Astrocyte (in vitro differentiated cells and primary cell): ENCODE results near the gene C1orf35. TPM values are rescaled to one million over a fixed set of nuclear protein-coding genes. Genes with fewer than 3 reads are reported as not detected.

Source experiments
- DNase-seq: peaks from one replicate; pipeline ENCODE4 v3.0.0-alpha.2; 2010; ENCODE audit warnings: low read depth
- FAIRE-seq: peaks from 2 replicates; lab custom pipeline; 2011; peaks lifted over from hg19 to GRCh38; lab: Jason Lieb, UNC
- H2AFZ ChIP-seq: 2 replicates; pipeline ENCODE4 v1.6.0; 2012; ENCODE audit warnings: low read depth, low read length, inconsistent platforms
- H3K27ac ChIP-seq: 2 replicates; pipeline ENCODE4 v1.5.1; 2011; ENCODE audit warnings: low read depth, low read length, inconsistent platforms
- H3K27me3 ChIP-seq: 2 replicates; pipeline ENCODE4 v1.6.0; 2011; ENCODE audit warnings: low read length, inconsistent platforms; ENCODE audit not compliant: insufficient read depth
- H3K36me3 ChIP-seq: 2 replicates; pipeline ENCODE4 v1.5.1; 2011; ENCODE audit warnings: low read length, inconsistent platforms; ENCODE audit not compliant: insufficient read depth
- H3K4me1 ChIP-seq: 2 replicates; pipeline ENCODE4 v1.5.1; 2011; ENCODE audit warnings: low read length, inconsistent platforms; ENCODE audit not compliant: insufficient read depth
- H3K4me2 ChIP-seq: 2 replicates; pipeline ENCODE4 v1.6.0; 2012; ENCODE audit warnings: low read length, inconsistent platforms
- H3K4me3 ChIP-seq: 2 replicates; pipeline ENCODE4 v1.5.1; 2011; ENCODE audit warnings: low read depth, mild to moderate bottlenecking, low read length, inconsistent platforms; ENCODE audit not compliant: insufficient read depth
- H3K79me2 ChIP-seq: 2 replicates; pipeline ENCODE4 v1.6.0; 2012; ENCODE audit warnings: mild to moderate bottlenecking, low read length, inconsistent platforms; ENCODE audit not compliant: insufficient read depth
- H3K9ac ChIP-seq: 2 replicates; pipeline ENCODE4 v1.6.0; 2012; ENCODE audit warnings: mild to moderate bottlenecking, low read length, inconsistent platforms
- H3K9me3 ChIP-seq: 2 replicates; pipeline ENCODE4 v1.5.1; 2012; ENCODE audit warnings: low read depth, mild to moderate bottlenecking, low read length, inconsistent platforms; ENCODE audit not compliant: insufficient read depth
- H4K20me1 ChIP-seq: 2 replicates; pipeline ENCODE4 v1.6.0; 2012; ENCODE audit warnings: low read length, inconsistent platforms; ENCODE audit not compliant: insufficient read depth
- H3K27ac Mint-ChIP-seq: one replicate; pipeline ENCODE4 v1.8.0; 2021; ENCODE audit warnings: mild to moderate bottlenecking, mixed read lengths; ENCODE audit not compliant: unreplicated experiment
- H3K27me3 Mint-ChIP-seq: one replicate; pipeline ENCODE4 v1.8.0; 2021; ENCODE audit warnings: low read depth, mixed read lengths; ENCODE audit not compliant: unreplicated experiment
- H3K36me3 Mint-ChIP-seq: one replicate; pipeline ENCODE4 v1.8.0; 2021; ENCODE audit warnings: low read depth, mixed read lengths; ENCODE audit not compliant: unreplicated experiment
- H3K4me1 Mint-ChIP-seq: one replicate; pipeline ENCODE4 v1.8.0; 2021; ENCODE audit warnings: low read depth, mixed read lengths; ENCODE audit not compliant: unreplicated experiment
- H3K4me3 Mint-ChIP-seq: one replicate; pipeline ENCODE4 v1.8.0; 2021; ENCODE audit warnings: mild to moderate bottlenecking, moderate library complexity, mixed read lengths; ENCODE audit not compliant: unreplicated experiment
- H3K9me3 Mint-ChIP-seq: one replicate; pipeline ENCODE4 v1.8.0; 2021; ENCODE audit warnings: mild to moderate bottlenecking, mixed read lengths; ENCODE audit not compliant: unreplicated experiment
- EZH2 ChIP-seq: IDR thresholded peaks from 2 replicates; pipeline ENCODE4 v1.6.1; 2012; ENCODE audit warnings: mild to moderate bottlenecking, low read length, inconsistent platforms; ENCODE audit not compliant: insufficient read depth
- total RNA-seq: library from RNA; stranded (reverse); gene quantifications from 2 replicates; pipeline ENCODE4 v1.2.1, GENCODE V29; 2021
- TF ChIP-seq, protein P1 (sequence below): IDR thresholded peaks from 2 replicates; pipeline ENCODE4 v1.5.1; 2011; ENCODE audit warnings: low read depth, mild to moderate bottlenecking, inconsistent platforms, low read length, moderate library complexity; ENCODE audit not compliant: insufficient read depth

The C1orf35 gene
- total RNA-seq, 1 donor from 2014 or later: 21.8 TPM

DNA sequence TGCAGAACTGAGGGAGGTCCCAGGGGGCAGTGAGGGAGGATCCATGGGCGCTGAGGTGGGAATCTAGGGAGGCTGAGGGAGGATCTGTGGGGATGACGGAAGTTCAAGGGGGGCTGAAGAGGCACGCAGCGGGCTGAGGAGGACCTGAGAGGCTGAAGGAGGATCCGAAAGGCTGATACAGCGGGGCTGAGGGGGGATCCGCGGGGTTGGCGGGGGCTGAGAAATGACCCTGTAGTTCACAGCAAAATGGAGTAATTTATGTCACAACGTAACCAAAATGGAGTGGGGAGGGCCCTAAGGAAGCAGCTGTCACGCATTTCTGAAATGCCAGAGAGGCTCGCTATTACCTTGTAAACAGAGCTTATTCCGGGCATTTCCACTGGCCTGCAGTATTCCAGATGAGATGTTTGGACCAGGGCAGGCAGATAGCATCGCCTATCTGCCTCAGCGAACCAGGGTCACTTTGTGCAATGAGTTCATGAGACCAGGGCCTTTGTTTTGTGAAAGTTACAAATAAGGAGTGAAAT is 6.9 kb upstream of the C1orf35 start:
- Histone ChIP-seq H3K4me1 (peaks cover 10% of the 10 kb centered on the region), H3K36me3 (no peaks in the 10 kb centered on the region), H3K27ac (peak overlapping the region; percentile 67), H3K9ac (peak overlapping the region; percentile 95), H3K4me2 (peak overlapping the region; percentile 85), H4K20me1 (no peaks in the 10 kb centered on the region), H3K79me2 (peaks cover 23% of the 10 kb centered on the region), H3K27me3 (no peaks in the 10 kb centered on the region), H2AFZ (peak overlapping the region; percentile 97), H3K4me3 (peak overlapping the region; percentile 83), H3K9me3 (no peaks in the 10 kb centered on the region)
- H3K4me3 Mint-ChIP-seq: peak overlapping the region; percentile 90
- no peaks in the 10 kb centered on the region for H3K27me3 Mint-ChIP-seq
- no peak for FAIRE-seq
- peak; percentile 20 for DNase-seq
- peaks cover 4% of the 10 kb centered on the region for H3K36me3 Mint-ChIP-seq
- H3K4me1 Mint-ChIP-seq: peaks cover 4% of the 10 kb centered on the region
- TF ChIP-seq, protein P1, sequence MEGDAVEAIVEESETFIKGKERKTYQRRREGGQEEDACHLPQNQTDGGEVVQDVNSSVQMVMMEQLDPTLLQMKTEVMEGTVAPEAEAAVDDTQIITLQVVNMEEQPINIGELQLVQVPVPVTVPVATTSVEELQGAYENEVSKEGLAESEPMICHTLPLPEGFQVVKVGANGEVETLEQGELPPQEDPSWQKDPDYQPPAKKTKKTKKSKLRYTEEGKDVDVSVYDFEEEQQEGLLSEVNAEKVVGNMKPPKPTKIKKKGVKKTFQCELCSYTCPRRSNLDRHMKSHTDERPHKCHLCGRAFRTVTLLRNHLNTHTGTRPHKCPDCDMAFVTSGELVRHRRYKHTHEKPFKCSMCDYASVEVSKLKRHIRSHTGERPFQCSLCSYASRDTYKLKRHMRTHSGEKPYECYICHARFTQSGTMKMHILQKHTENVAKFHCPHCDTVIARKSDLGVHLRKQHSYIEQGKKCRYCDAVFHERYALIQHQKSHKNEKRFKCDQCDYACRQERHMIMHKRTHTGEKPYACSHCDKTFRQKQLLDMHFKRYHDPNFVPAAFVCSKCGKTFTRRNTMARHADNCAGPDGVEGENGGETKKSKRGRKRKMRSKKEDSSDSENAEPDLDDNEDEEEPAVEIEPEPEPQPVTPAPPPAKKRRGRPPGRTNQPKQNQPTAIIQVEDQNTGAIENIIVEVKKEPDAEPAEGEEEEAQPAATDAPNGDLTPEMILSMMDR: no peak
- TF ChIP-seq EZH2: no peak
- H3K9me3 Mint-ChIP-seq: no peaks in the 10 kb centered on the region
- H3K27ac Mint-ChIP-seq: peak overlapping the region; percentile 92

DNA sequence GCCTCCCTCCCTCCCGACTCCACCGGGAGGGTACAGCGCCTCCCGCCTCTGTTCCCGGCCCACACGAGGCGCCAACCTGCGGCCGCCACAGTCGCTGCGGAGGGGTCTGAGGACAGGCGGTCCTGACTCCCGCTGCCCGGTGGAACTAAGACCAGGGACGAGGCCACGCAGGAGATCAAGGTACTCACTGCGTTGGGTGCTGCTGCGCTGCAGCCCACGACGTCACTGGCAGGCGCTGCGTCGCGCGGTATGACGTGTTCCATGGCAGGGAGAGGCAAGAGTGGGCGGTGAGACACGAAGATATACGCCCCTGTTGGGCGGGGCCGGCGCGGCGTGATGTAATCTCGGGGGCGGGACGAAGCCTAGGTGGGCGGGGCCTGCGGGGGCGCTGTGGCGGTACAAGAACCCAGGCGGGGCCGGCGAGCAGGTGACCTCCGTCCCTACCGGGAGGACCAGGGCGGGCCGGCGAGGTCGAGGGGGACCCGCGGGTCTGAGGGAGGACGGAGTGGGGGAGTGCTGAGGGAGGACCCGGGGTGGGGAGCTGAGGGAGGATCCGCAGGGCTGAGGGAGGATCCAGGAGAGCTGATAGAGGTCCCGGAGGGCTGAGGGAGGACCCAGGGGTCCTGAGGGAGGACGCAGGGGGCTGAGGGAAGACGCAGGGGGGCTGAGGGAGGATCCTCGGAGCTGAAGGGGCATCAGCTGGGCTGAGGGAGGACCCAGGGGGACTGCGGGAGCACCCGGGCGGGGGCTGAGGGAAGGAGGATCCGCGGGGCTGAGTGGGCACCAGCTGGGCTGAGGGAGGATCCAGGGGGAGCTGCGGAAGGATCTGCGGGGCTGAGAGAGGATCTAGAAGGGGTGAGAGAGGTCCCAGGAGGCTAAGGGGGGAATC is 6.2 kb upstream of the C1orf35 start, which contains the start of gene MRPL55:
Gene MRPL55, minus strand, starts transcription at position 227 of the 889 bp plus-strand sequence. CDS start 1,039 bp downstream, outside the sequence.
- no peaks in the 10 kb centered on the region for H3K36me3 ChIP-seq
- Mint-ChIP-seq H3K4me3 (peak within 1 kb of the TSS; percentile 90), H3K4me1 (peaks cover 6% of the 10 kb centered on the region), H3K27ac (peak within 1 kb of the TSS; percentile 92), H3K9me3 (no peaks in the 10 kb centered on the region), H3K36me3 (peaks cover 4% of the 10 kb centered on the region), H3K27me3 (no peaks in the 10 kb centered on the region)
- peak; percentile 87 for DNase-seq
- peaks cover 23% of the 10 kb centered on the region for H3K79me2 ChIP-seq
- peak within 1 kb of the TSS; percentile 97 for H2AFZ ChIP-seq
- no peaks in the 10 kb centered on the region for H4K20me1 ChIP-seq
- no peaks in the 10 kb centered on the region for H3K27me3 ChIP-seq
- H3K9me3 ChIP-seq: no peaks in the 10 kb centered on the region
- peak within 1 kb of the TSS; percentile 83 for H3K4me3 ChIP-seq
- peak within 1 kb of the TSS; percentile 78 for H3K27ac ChIP-seq
- no peak for TF ChIP-seq EZH2
- TF ChIP-seq, protein P1: no peak
- peak within 1 kb of the TSS; percentile 95 for H3K9ac ChIP-seq
- peak within 1 kb of the TSS; percentile 85 for H3K4me2 ChIP-seq
- FAIRE-seq: no peak
- peaks cover 10% of the 10 kb centered on the region for H3K4me1 ChIP-seq
